HL-60 (cell line): ENCODE results near the gene FAM219A.

Experiments used
- DNase-seq, 2 experiments: peaks; one replicate each; pipeline ENCODE4 v3.0.0-alpha.2; 2010 to 2020; ENCODE audit warnings: low read depth in 1 of 2, low spot score in 1 of 2
- H3K27ac ChIP-seq: fragments of 250-450 bp; sonication (Bioruptor Pico); replicated peaks from 2 replicates; pipeline ENCODE4 v1.5.1; 2020; ENCODE audit warnings: mild to moderate bottlenecking, moderate library complexity
- H3K27me3 ChIP-seq: fragments of 250-450 bp; sonication (Bioruptor Pico); 2 replicates; pipeline ENCODE4 v1.5.1; 2021; ENCODE audit warnings: mild to moderate bottlenecking, moderate library complexity; ENCODE audit not compliant: insufficient read depth, poor library complexity, severe bottlenecking
- H3K4me3 ChIP-seq: replicated peaks from 2 replicates; pipeline ENCODE4 v1.5.1; 2011; ENCODE audit warnings: mild to moderate bottlenecking, control low read depth, low read length; ENCODE audit not compliant: insufficient read depth
- CTCF ChIP-seq: IDR thresholded peaks from one replicate; pipeline ENCODE4 v1.5.1; 2011; ENCODE audit warnings: low read length, control low read depth, inconsistent platforms; ENCODE audit not compliant: insufficient read depth
- GABPA ChIP-seq: IDR thresholded peaks from 2 replicates; pipeline ENCODE4 v1.6.1; 2012; ENCODE audit warnings: low read depth
- POLR2AphosphoS5 ChIP-seq: IDR thresholded peaks from 2 replicates; pipeline ENCODE4 v1.6.1; 2012; ENCODE audit warnings: low read depth
- REST ChIP-seq: IDR thresholded peaks from 2 replicates; pipeline ENCODE4 v1.6.1; 2012; ENCODE audit warnings: low read depth; ENCODE audit not compliant: insufficient replicate concordance
- SPI1 ChIP-seq: IDR thresholded peaks from 2 replicates; pipeline ENCODE4 v1.6.1; 2012; ENCODE audit warnings: low read depth, mild to moderate bottlenecking, borderline replicate concordance

The FAM219A gene

GRCh38 chr9:34454571-34455065, 3.8 kb downstream of the FAM219A start:
- Histone ChIP-seq H3K4me3 (no peak overlapping the region), H3K27ac (no peak overlapping the region), H3K27me3 (no peaks in the 10 kb centered on the region)
- DNase-seq: no peak
- TF ChIP-seq SPI1 (no peak), GABPA (no peak), CTCF (no peak), REST (no peak), POLR2AphosphoS5 (no peak)

- TF ChIP-seq SPI1 (no peak), CTCF (no peak)
- Histone ChIP-seq H3K4me3 (no peak overlapping the region), H3K27me3 (no peaks in the 10 kb centered on the region), H3K27ac (no peak overlapping the region)
- no peak for DNase-seq
Measured at GRCh38 chr9:34452568-34452967, 5.8 kb downstream of the FAM219A start.

- TF ChIP-seq SPI1 (no peak), GABPA (no peak), REST (no peak), CTCF (no peak), POLR2AphosphoS5 (no peak)
- Histone ChIP-seq H3K27me3 (no peaks in the 10 kb centered on the region), H3K27ac (no peak overlapping the region), H3K4me3 (no peak overlapping the region)
- no peak for DNase-seq
Measured at GRCh38 chr9:34451545-34451944, 6.8 kb downstream of the FAM219A start.

- DNase-seq: no peak
- no peak overlapping the region for H3K27ac ChIP-seq
- no peak for TF ChIP-seq POLR2AphosphoS5
- no peak for TF ChIP-seq CTCF
- no peak for TF ChIP-seq SPI1
- TF ChIP-seq REST: no peak
- TF ChIP-seq GABPA: no peak
Measured at GRCh38 chr9:34451135-34451534, 7.2 kb downstream of the FAM219A start.

More at GRCh38 chr9:34451135-34451534, 7.2 kb downstream of the FAM219A start:
- Histone ChIP-seq H3K27me3 (no peaks in the 10 kb centered on the region), H3K4me3 (no peak overlapping the region)
